H1 (cell line): ENCODE results near the gene EVC2.

Experiments used
- CHD1 ChIP-seq: IDR thresholded peaks from 2 replicates; pipeline ENCODE4 v1.6.1; 2012; ENCODE audit warnings: low read depth, low read length, improper control_type of control experiment
- CTBP2 ChIP-seq: IDR thresholded peaks from 2 replicates; pipeline ENCODE4 v1.7.0; 2011; ENCODE audit warnings: borderline replicate concordance, mild to moderate bottlenecking, moderate library complexity, mixed read lengths, low read length; ENCODE audit not compliant: insufficient read depth, insufficient read length
- CTCF ChIP-seq, 3 experiments: IDR thresholded peaks; 1 replicate in 2 of 3; 2 replicates in 1 of 3; pipeline versions ENCODE4 v1.5.1 to v1.6.1; 2011; ENCODE audit warnings: low read length in 3 of 3, mild to moderate bottlenecking in 3 of 3, inconsistent platforms in 2 of 3, low read depth in 1 of 3, moderate library complexity in 1 of 3; ENCODE audit not compliant: insufficient read depth in 1 of 3; ENCODE audit errors: control extremely low read depth in 1 of 3
- EP300 ChIP-seq, 2 experiments: IDR thresholded peaks; 1 replicate in 1 of 2; 2 replicates in 1 of 2; pipeline ENCODE4 v1.6.1; 2011 to 2012; ENCODE audit warnings: low read depth in 2 of 2, low read length in 2 of 2, mild to moderate bottlenecking in 2 of 2, borderline replicate concordance in 1 of 2, inconsistent platforms in 1 of 2, moderate library complexity in 1 of 2
- GABPA ChIP-seq: IDR thresholded peaks from 2 replicates; pipeline ENCODE4 v1.6.1; 2011; ENCODE audit warnings: mild to moderate bottlenecking, low read length, moderate library complexity, borderline replicate concordance; ENCODE audit not compliant: insufficient read depth
- PHF8 ChIP-seq: fragments of 200-600 bp; sonication (generic); conservative IDR thresholded peaks from 2 replicates; pipeline ENCODE4 v1.7.1; 2012; ENCODE audit warnings: low read depth, mild to moderate bottlenecking, inconsistent platforms, low read length, moderate library complexity
- POLR2A ChIP-seq, 2 experiments: IDR thresholded peaks; 1 replicate in 1 of 2; 2 replicates in 1 of 2; pipeline ENCODE4 v1.6.1; 2011; ENCODE audit warnings: low read depth in 2 of 2, low read length in 2 of 2, mild to moderate bottlenecking in 2 of 2; ENCODE audit errors: control extremely low read depth in 1 of 2
- SP4 ChIP-seq: IDR thresholded peaks from 2 replicates; pipeline ENCODE4 v1.6.1; 2012; ENCODE audit warnings: low read length, inconsistent platforms
- TAF7 ChIP-seq: optimal IDR thresholded peaks from 2 replicates; pipeline ENCODE3; 2011; ENCODE audit warnings: low read depth, mild to moderate bottlenecking, inconsistent platforms, low read length, moderate library complexity, borderline replicate concordance
- TBP ChIP-seq: IDR thresholded peaks from 2 replicates; pipeline ENCODE4 v1.6.1; 2011; ENCODE audit warnings: low read depth, low read length, improper control_type of control experiment
- USF2 ChIP-seq: IDR thresholded peaks from 2 replicates; pipeline ENCODE4 v1.6.1; 2011; ENCODE audit warnings: low read length, improper control_type of control experiment
- ZNF274 ChIP-seq: IDR thresholded peaks from 2 replicates; pipeline ENCODE4 v1.7.0; 2012; ENCODE audit warnings: low read length, borderline replicate concordance; ENCODE audit errors: extremely low read depth
- TF ChIP-seq, protein P1 (sequence below): IDR thresholded peaks from 2 replicates; pipeline ENCODE4 v1.6.1; 2011; ENCODE audit warnings: low read depth, mild to moderate bottlenecking, low read length; ENCODE audit not compliant: insufficient read depth

GRCh38 chr4:5715357-5715756 is 7.0 kb upstream of the EVC2 start:
- TF ChIP-seq POLR2A (IDR thresholded peaks at IDR 0.05; ENCODE audit: control extremely low read depth in 1 of 2, low read depth in 2 of 2, low read length in 2 of 2) (no peak), CTBP2 (no peak), PHF8 (no peak), USF2 (no peak), GABPA (no peak), TBP (no peak), EP300 (IDR thresholded peaks at IDR 0.05; ENCODE audit: borderline replicate concordance in 1 of 2, low read depth in 2 of 2, low read length in 2 of 2) (no peak), CTCF (IDR thresholded peaks at IDR 0.05; ENCODE audit: control extremely low read depth in 1 of 3, insufficient read depth in 1 of 3, low read depth in 1 of 3, low read length in 3 of 3) (no peak), CHD1 (no peak), ZNF274 (no peak), TAF7 (no peak), SP4 (no peak)
- TF ChIP-seq, protein P1, sequence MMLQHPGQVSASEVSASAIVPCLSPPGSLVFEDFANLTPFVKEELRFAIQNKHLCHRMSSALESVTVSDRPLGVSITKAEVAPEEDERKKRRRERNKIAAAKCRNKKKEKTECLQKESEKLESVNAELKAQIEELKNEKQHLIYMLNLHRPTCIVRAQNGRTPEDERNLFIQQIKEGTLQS, result no peak
